Inferior parietal cortex (tissue), 1 donor: Measurements from ENCODE around the gene CBY2.
"Not testable (repeated sequence)": the region's sequence is repeated elsewhere in the genome, so short reads cannot be mapped to it uniquely, and the experiment has no call there.

ENCODE experiments used
- DNase-seq: peaks from one replicate; pipeline ENCODE4 v3.0.0-alpha.2; 2016; ENCODE audit errors: extremely low spot score

CBY2 gene

GRCh38 chr13:45742985-45743384 lies 40.9 kb downstream of the CBY2 start:
- DNase-seq: no peak

DNA sequence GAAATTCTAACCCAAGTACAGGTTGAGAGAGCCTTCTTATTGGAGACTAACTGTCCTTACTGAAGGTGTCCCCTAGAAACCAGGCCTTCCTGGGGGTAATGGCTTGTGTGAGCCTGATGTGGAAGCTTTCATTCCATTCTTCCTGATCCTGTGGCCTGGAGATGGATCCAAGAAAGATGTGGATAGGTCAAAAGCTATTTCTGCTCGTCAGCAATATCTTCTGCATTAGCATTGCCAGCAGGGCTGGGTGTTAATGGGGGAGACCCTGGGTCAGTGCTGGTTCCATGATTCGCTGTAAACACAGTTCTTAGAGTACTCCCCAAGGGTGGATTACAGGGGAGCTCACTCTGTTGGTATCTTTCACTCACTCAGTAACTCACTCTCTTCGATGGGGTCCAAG lies 42.9 kb downstream of the CBY2 start:
- DNase-seq: no peak

DNA sequence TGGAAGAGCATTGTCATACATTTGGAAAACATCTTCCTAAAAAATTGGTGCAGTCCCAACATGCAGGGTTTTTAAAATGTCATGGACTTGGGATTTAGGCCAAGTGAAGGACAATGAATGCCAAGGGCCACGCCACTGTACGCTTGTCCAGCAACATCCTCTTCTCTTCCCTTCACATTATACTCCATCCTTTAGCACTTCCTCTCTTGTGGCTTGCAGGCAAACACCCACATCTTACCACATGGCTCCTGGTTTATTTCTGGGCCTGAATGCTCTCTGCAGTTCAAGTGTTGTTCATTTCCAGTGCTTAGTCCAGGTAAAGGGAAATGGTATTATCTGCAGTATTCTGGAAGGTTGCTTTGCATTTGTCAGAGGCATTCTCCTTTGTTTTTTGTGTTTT lies 45.0 kb downstream of the CBY2 start:
- no peak for DNase-seq

DNA sequence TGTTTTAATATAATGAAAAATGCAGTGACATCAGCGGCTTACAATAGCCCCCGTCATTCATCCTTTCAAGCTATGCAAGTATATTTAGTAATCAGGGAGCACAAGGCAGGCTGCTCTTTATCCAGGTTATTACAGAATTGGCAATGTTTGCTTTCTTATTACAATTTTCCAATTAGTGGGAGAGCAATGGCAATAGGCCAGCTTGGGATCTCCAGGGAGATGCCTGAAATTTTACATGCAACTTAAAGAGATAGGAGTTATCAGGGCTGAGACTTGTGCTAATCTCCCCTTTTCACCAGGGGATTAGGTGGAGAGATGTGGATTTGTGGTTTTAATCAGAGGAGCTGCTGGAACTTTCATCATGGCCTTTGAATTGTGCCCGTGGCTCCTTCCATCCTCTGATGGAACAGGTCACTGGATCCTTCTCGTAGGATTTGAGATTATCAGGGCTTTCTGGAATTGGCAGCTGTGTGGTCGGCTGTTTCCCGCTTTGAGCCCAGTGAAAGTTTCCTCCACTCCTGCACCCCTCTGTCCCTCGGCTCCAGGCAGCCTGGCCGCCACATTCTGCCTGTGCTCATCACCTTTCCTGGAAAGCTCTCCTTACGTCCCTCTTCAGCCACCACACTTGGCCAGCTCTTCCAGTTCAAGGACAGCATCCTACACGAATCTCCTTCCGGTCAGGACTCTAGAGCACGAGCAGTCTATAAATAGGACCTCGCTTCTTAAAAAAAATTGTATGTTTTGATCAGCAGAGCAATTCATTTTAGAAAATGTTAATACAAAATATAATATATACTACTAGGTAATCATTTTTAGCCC lies 47.0 kb downstream of the CBY2 start:
- DNase-seq: no peak

GRCh38 chr13:45750566-45750965 lies 48.4 kb downstream of the CBY2 start:
- no peak for DNase-seq

GRCh38 chr13:45751885-45752284 lies 49.8 kb downstream of the CBY2 start:
- DNase-seq: no peak

- DNase-seq: no peak
Measured at GRCh38 chr13:45752510-45752909, 50.4 kb downstream of the CBY2 start.

DNA sequence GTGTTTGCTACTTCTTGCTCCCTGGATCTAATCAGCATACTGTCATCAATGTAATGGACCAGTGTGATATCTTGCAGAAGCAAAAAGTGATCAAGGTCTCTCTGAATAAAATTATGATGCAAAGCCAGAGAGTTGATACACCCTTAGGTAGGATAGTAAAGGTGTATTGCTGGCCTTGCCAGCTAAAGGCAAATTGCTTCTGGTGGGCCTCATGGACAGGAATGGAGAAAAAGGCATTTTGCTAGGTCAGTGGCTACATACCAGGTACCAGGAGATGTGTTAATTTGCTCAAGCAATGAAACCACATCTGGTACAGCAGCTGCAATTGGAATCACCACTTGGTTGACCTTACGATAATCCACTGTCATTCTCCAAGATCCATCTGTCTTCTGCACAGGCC lies 54.4 kb downstream of the CBY2 start:
- DNase-seq: not testable (repeated sequence)

DNA sequence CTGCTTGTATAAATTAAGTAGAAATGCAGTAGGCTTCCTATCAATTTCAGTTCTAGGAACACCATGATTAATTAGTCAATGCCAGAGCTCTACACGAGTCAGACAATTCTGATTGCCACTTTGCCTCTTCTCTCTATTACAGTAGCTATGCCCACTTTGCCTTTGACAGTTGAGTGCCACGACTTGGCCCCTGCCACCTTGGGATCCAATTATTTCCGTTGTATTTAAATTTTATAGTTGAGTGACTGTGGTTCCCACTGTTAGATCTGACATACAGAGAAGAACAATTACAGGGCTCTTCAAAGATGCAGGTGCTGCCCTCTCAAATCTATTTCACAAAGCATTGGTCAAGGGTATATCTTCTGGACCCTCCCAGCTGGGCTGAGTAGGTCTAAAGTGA lies 55.5 kb downstream of the CBY2 start:
- not testable (repeated sequence) for DNase-seq

- no peak for DNase-seq
Measured at GRCh38 chr13:45763419-45763818, 61.3 kb downstream of the CBY2 start.
